ENCODE measurements around the gene NTN5. TPM values are rescaled to one million over a fixed set of nuclear protein-coding genes. Genes with fewer than 3 reads are reported as not detected.

Gene NTN5
- total and polyA plus RNA-seq, 5 donors from 2014 or later: 0.21 to 2.3 (median 0.30) TPM; not detected in 2

DNA sequence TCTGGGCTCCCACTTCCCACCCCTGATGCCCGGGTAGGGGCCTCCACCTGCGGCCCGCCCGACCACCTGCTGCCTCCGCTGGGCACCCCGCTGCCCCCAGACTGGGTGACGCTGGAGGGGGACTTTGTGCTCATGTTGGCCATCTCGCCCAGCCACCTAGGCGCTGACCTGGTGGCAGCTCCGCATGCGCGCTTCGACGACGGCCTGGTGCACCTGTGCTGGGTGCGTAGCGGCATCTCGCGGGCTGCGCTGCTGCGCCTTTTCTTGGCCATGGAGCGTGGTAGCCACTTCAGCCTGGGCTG, 43.6 kb downstream of the NTN5 start:
- Histone ChIP-seq H3K4me1 (ENCODE audit: control insufficient read depth, insufficient read depth, low read length, poor library complexity, severe bottlenecking) (peaks cover 27% of the 10 kb centered on the region), H3K27ac (ENCODE audit: insufficient read depth, low read length, poor library complexity, severe bottlenecking) (no peak overlapping the region), H3K4me3 (ENCODE audit: low read depth, low read length) (no peak overlapping the region), H3K36me3 (ENCODE audit: control insufficient read depth, insufficient read depth, low read length) (peaks cover 38% of the 10 kb centered on the region), H3K9me3 (ENCODE audit: control insufficient read depth in 2 of 2, low read length in 2 of 2) (no peaks in the 10 kb centered on the region), H3K27me3 (ENCODE audit: control insufficient read depth, insufficient read depth, low read length) (no peaks in the 10 kb centered on the region)
- no peak overlapping the region for H3K27ac Mint-ChIP-seq
- no peaks in the 10 kb centered on the region for H3K27me3 Mint-ChIP-seq
- peaks cover 9% of the 10 kb centered on the region for H3K36me3 Mint-ChIP-seq
- H3K9me3 Mint-ChIP-seq: no peaks in the 10 kb centered on the region
- no peak overlapping the region for H3K4me3 Mint-ChIP-seq
- no peak for DNase-seq
- peaks cover 3 to 43% (median 12%) of the 10 kb centered on the region in 4 donors for H3K4me1 Mint-ChIP-seq
- no peak for ATAC-seq (ENCODE audit: low read depth in 2 of 2)

DNA sequence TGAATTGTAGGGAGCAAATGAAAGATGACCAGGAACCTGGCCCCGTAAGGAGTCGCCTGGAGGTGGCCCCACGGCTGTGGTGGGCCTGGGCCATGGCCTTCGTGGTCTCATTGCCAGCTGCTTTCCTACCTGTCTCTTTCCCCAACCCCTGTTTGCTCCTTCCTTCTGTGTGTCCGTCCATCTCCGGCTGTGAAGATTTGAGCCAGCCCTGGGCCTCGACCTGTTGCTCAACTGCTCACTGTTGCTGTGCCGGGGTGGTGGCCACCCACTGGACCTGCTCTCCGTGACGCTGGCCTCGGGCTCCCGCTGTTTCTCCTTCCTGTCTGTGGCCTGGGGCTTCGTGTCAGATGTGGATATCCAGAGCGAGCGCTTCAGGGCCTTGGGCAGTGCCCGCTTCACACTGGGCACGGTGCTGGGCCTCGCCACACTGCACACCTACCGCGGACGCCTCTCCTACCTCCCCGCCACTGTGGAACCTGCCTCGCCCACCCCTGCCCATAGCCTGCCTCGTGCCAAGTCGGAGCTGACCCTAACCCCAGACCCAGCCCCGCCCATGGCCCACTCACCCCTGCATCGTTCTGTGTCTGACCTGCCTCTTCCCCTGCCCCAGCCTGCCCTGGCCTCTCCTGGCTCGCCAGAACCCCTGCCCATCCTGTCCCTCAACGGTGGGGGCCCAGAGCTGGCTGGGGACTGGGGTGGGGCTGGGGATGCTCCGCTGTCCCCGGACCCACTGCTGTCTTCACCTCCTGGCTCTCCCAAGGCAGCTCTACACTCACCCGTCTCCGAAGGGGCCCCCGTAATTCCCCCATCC, 44.1 kb downstream of the NTN5 start:
- Histone ChIP-seq H3K27ac (ENCODE audit: insufficient read depth, low read length, poor library complexity, severe bottlenecking) (no peak overlapping the region), H3K4me3 (ENCODE audit: low read depth, low read length) (no peak overlapping the region), H3K9me3 (ENCODE audit: control insufficient read depth in 2 of 2, low read length in 2 of 2) (no peaks in the 10 kb centered on the region), H3K36me3 (ENCODE audit: control insufficient read depth, insufficient read depth, low read length) (peaks cover 38% of the 10 kb centered on the region), H3K27me3 (ENCODE audit: control insufficient read depth, insufficient read depth, low read length) (no peaks in the 10 kb centered on the region), H3K4me1 (ENCODE audit: control insufficient read depth, insufficient read depth, low read length, poor library complexity, severe bottlenecking) (peaks cover 25% of the 10 kb centered on the region)
- no peak for ATAC-seq (ENCODE audit: low read depth in 2 of 2)
- peaks cover 13% of the 10 kb centered on the region for H3K36me3 Mint-ChIP-seq
- no peak for DNase-seq
- no peaks in the 10 kb centered on the region for H3K9me3 Mint-ChIP-seq
- H3K27me3 Mint-ChIP-seq: no peaks in the 10 kb centered on the region
- no peak overlapping the region for H3K4me3 Mint-ChIP-seq
- peaks cover 3 to 43% (median 15%) of the 10 kb centered on the region in 4 donors for H3K4me1 Mint-ChIP-seq
- H3K27ac Mint-ChIP-seq: no peak overlapping the region

DNA sequence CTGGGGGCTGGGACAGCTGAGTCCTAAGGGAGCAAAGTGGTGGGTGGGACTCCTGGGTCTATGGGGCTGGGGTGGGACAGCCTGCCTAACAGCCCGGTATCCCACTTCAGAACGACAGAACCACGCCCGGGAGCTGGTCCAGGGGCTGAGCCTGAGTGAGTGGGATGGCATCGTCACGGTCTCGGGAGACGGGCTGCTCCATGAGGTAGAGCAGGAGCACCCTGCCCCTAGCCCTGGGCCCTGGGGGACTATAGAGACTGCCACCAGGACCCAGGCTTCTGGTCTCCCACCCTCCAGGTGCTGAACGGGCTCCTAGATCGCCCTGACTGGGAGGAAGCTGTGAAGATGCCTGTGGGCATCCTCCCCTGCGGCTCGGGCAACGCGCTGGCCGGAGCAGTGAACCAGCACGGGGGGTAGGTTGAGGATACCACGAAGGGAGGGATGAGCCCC, 44.9 kb downstream of the NTN5 start:
- Mint-ChIP-seq H3K4me1 (peaks cover 4 to 41% (median 20%) of the 10 kb centered on the region in 4 donors), H3K4me3 (peak overlapping the region in 1 of 4 donors; percentile 27), H3K9me3 (no peaks in the 10 kb centered on the region), H3K27ac (no peak overlapping the region), H3K27me3 (no peaks in the 10 kb centered on the region), H3K36me3 (peaks cover 15% of the 10 kb centered on the region)
- Histone ChIP-seq H3K27ac (ENCODE audit: insufficient read depth, low read length, poor library complexity, severe bottlenecking) (no peak overlapping the region), H3K4me1 (ENCODE audit: control insufficient read depth, insufficient read depth, low read length, poor library complexity, severe bottlenecking) (peaks cover 24% of the 10 kb centered on the region), H3K4me3 (ENCODE audit: low read depth, low read length) (no peak overlapping the region), H3K27me3 (ENCODE audit: control insufficient read depth, insufficient read depth, low read length) (no peaks in the 10 kb centered on the region), H3K36me3 (ENCODE audit: control insufficient read depth, insufficient read depth, low read length) (peaks cover 32% of the 10 kb centered on the region), H3K9me3 (ENCODE audit: control insufficient read depth in 2 of 2, low read length in 2 of 2) (no peaks in the 10 kb centered on the region)
- ATAC-seq (ENCODE audit: low read depth in 2 of 2) (no peak), DNase-seq (no peak)

- no peak overlapping the region for H3K4me3 Mint-ChIP-seq
- H3K27me3 ChIP-seq (ENCODE audit: control insufficient read depth, insufficient read depth, low read length): no peaks in the 10 kb centered on the region
- H3K4me1 ChIP-seq (ENCODE audit: control insufficient read depth, insufficient read depth, low read length, poor library complexity, severe bottlenecking): peaks cover 20% of the 10 kb centered on the region
- peaks cover 26% of the 10 kb centered on the region for H3K36me3 ChIP-seq (ENCODE audit: control insufficient read depth, insufficient read depth, low read length)
- DNase-seq (no peak), ATAC-seq (ENCODE audit: low read depth in 2 of 2) (peak in 1 of 2 donors; percentile 19)
- no peak overlapping the region for H3K27ac ChIP-seq (ENCODE audit: insufficient read depth, low read length, poor library complexity, severe bottlenecking)
- no peaks in the 10 kb centered on the region for H3K9me3 ChIP-seq (ENCODE audit: control insufficient read depth in 2 of 2, low read length in 2 of 2)
- H3K27me3 Mint-ChIP-seq: no peaks in the 10 kb centered on the region
- no peaks in the 10 kb centered on the region for H3K9me3 Mint-ChIP-seq
- peaks cover 14% of the 10 kb centered on the region for H3K36me3 Mint-ChIP-seq
- H3K4me1 Mint-ChIP-seq: peaks cover 4 to 40% (median 20%) of the 10 kb centered on the region in 4 donors
- H3K27ac Mint-ChIP-seq: peak overlapping the region in 1 of 3 donors; percentile 66
- no peak overlapping the region for H3K4me3 ChIP-seq (ENCODE audit: low read depth, low read length)
These were observed 45.5 kb downstream of the NTN5 start for GRCh38 chr19:48627201-48627864.

DNA sequence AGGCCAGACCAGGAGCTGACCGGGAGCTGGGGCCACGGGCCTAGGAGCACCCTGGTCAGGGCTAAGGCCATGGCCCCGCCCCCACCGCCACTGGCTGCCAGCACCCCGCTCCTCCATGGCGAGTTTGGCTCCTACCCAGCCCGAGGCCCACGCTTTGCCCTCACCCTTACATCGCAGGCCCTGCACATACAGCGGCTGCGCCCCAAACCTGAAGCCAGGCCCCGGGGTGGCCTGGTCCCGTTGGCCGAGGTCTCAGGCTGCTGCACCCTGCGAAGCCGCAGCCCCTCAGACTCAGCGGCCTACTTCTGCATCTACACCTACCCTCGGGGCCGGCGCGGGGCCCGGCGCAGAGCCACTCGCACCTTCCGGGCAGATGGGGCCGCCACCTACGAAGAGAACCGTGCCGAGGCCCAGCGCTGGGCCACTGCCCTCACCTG, 46.9 kb downstream of the NTN5 start:
- H3K9me3 ChIP-seq (ENCODE audit: control insufficient read depth in 2 of 2, low read length in 2 of 2): no peaks in the 10 kb centered on the region
- Mint-ChIP-seq H3K9me3 (no peaks in the 10 kb centered on the region), H3K4me3 (no peak overlapping the region), H3K27me3 (no peaks in the 10 kb centered on the region), H3K4me1 (peaks cover 4 to 36% (median 21%) of the 10 kb centered on the region in 4 donors), H3K36me3 (peaks cover 15% of the 10 kb centered on the region), H3K27ac (peak overlapping the region in 1 of 3 donors; percentile 30)
- no peaks in the 10 kb centered on the region for H3K27me3 ChIP-seq (ENCODE audit: control insufficient read depth, insufficient read depth, low read length)
- peaks cover 15% of the 10 kb centered on the region for H3K36me3 ChIP-seq (ENCODE audit: control insufficient read depth, insufficient read depth, low read length)
- H3K4me1 ChIP-seq (ENCODE audit: control insufficient read depth, insufficient read depth, low read length, poor library complexity, severe bottlenecking): peaks cover 16% of the 10 kb centered on the region
- ATAC-seq (ENCODE audit: low read depth in 2 of 2) (no peak), DNase-seq (no peak)
- H3K4me3 ChIP-seq (ENCODE audit: low read depth, low read length): no peak overlapping the region
- no peak overlapping the region for H3K27ac ChIP-seq (ENCODE audit: insufficient read depth, low read length, poor library complexity, severe bottlenecking)

- Mint-ChIP-seq H3K27ac (peak overlapping the region; percentile 20 to 93 (median 85)), H3K9me3 (no peaks in the 10 kb centered on the region), H3K4me1 (peaks cover 4 to 38% (median 22%) of the 10 kb centered on the region in 4 donors), H3K36me3 (peaks cover 11% of the 10 kb centered on the region), H3K4me3 (peak overlapping the region; percentile 22 to 91 (median 85)), H3K27me3 (no peaks in the 10 kb centered on the region)
- peak overlapping the region; percentile 70 for H3K27ac ChIP-seq (ENCODE audit: insufficient read depth, low read length, poor library complexity, severe bottlenecking)
- H3K36me3 ChIP-seq (ENCODE audit: control insufficient read depth, insufficient read depth, low read length): peaks cover 6% of the 10 kb centered on the region
- H3K4me3 ChIP-seq (ENCODE audit: low read depth, low read length): no peak overlapping the region
- peaks cover 14% of the 10 kb centered on the region for H3K4me1 ChIP-seq (ENCODE audit: control insufficient read depth, insufficient read depth, low read length, poor library complexity, severe bottlenecking)
- no peaks in the 10 kb centered on the region for H3K9me3 ChIP-seq (ENCODE audit: control insufficient read depth in 2 of 2, low read length in 2 of 2)
- no peaks in the 10 kb centered on the region for H3K27me3 ChIP-seq (ENCODE audit: control insufficient read depth, insufficient read depth, low read length)
- ATAC-seq (ENCODE audit: low read depth in 2 of 2): no peak
- DNase-seq: no peak
These were observed 47.8 kb downstream of the NTN5 start for GRCh38 chr19:48624791-48625723.

DNA sequence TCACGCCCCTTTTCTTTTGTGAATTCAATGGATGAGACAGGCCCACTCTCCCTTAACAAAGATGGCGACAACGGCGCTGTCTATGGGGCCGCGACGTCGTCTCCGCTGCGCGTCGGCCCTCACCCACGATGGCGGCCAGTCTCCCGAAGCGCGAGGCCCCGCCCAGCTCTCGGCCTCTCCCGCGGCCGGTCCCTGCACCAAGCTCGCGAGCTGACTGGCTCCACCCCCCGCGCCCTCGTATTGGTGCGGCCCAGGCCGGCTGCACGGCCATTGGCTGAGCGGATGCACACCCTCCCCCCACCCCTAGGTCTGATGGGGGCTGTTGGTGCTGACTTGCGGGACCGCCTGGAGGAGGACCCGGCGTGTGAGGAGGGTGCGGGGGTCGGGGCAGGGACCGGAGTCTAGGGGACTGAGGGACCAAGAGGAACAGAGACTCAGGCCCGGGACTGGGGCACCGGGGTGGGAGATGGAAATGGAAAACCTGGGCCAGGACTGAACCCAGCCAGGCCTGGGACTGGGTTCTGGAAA, 48.7 kb downstream of the NTN5 start:
- Mint-ChIP-seq H3K36me3 (peaks cover 11% of the 10 kb centered on the region), H3K27me3 (no peaks in the 10 kb centered on the region), H3K9me3 (no peaks in the 10 kb centered on the region), H3K4me3 (peak overlapping the region; percentile 78 to 91 (median 85)), H3K4me1 (peaks cover 6 to 45% (median 30%) of the 10 kb centered on the region in 4 donors), H3K27ac (peak overlapping the region; percentile 85 to 93 (median 85))
- Histone ChIP-seq H3K9me3 (ENCODE audit: control insufficient read depth in 2 of 2, low read length in 2 of 2) (no peaks in the 10 kb centered on the region), H3K36me3 (ENCODE audit: control insufficient read depth, insufficient read depth, low read length) (no peaks in the 10 kb centered on the region), H3K27ac (ENCODE audit: insufficient read depth, low read length, poor library complexity, severe bottlenecking) (peak overlapping the region; percentile 70), H3K27me3 (ENCODE audit: control insufficient read depth, insufficient read depth, low read length) (no peaks in the 10 kb centered on the region), H3K4me3 (ENCODE audit: low read depth, low read length) (peak overlapping the region; percentile 63), H3K4me1 (ENCODE audit: control insufficient read depth, insufficient read depth, low read length, poor library complexity, severe bottlenecking) (peaks cover 22% of the 10 kb centered on the region)
- DNase-seq (peak; percentile 88 to 99 (median 88)), ATAC-seq (ENCODE audit: low read depth in 2 of 2) (peak; percentile 76 to 77)
